DOHH2 (cell line): ENCODE data around the gene PNMA8A.

Source experiments
- EZH2phosphoT487 ChIP-seq: fragments of 200-600 bp; sonication (generic); IDR thresholded peaks from 2 replicates; pipeline ENCODE4 v1.6.1; 2017; ENCODE audit warnings: borderline replicate concordance, mild to moderate bottlenecking, antibody characterized with exemption, low read length, moderate library complexity, mixed read lengths
- TF ChIP-seq, protein P1 (sequence below): fragments of 200-600 bp; sonication (generic); IDR thresholded peaks from one replicate; pipeline ENCODE4 v1.5.1; 2014; ENCODE audit warnings: antibody characterized with exemption, mild to moderate bottlenecking, low read depth, low read length; ENCODE audit not compliant: poor library complexity, severe bottlenecking

DNA sequence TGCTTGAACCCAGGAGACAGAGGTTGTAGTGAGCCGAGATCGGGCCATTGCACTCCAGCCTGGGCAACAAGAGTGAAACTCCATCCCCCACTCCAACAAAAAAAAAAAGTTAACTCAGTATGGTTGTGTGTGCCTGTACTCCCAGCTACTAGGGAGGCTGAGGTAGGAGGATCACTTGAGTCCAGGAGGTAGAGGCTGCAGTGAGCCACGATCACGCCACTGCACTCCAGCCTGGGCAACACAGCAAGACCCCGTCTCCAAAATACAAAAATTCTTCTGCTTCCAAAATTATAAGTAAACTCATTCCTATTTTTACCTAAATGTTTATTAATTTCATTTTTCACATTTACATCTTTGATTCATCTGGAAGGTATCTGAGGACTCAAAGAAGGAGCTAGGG is 14.4 kb downstream of the PNMA8A start:
- TF ChIP-seq, protein P1, sequence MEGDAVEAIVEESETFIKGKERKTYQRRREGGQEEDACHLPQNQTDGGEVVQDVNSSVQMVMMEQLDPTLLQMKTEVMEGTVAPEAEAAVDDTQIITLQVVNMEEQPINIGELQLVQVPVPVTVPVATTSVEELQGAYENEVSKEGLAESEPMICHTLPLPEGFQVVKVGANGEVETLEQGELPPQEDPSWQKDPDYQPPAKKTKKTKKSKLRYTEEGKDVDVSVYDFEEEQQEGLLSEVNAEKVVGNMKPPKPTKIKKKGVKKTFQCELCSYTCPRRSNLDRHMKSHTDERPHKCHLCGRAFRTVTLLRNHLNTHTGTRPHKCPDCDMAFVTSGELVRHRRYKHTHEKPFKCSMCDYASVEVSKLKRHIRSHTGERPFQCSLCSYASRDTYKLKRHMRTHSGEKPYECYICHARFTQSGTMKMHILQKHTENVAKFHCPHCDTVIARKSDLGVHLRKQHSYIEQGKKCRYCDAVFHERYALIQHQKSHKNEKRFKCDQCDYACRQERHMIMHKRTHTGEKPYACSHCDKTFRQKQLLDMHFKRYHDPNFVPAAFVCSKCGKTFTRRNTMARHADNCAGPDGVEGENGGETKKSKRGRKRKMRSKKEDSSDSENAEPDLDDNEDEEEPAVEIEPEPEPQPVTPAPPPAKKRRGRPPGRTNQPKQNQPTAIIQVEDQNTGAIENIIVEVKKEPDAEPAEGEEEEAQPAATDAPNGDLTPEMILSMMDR: no peak
- no peak for TF ChIP-seq EZH2phosphoT487
